SK-N-SH treated with all-trans-retinoic acid at 6 μM for 48 hours (cell line): ENCODE data around the gene SLC44A2.

Source experiments
- ARNTL ChIP-seq: fragments of 450-650 bp; formaldehyde crosslinking; IDR thresholded peaks from 2 replicates; pipeline ENCODE4 v1.5.0; 2020; ENCODE audit warnings: low read depth, mild to moderate bottlenecking, moderate library complexity, borderline replicate concordance
- CREB5 ChIP-seq: fragments of 250-450 bp; sonication (Bioruptor Pico); IDR thresholded peaks from 2 replicates; pipeline ENCODE4 v1.5.1; 2020; ENCODE audit warnings: low read depth, mild to moderate bottlenecking, moderate library complexity
- OSR1 ChIP-seq: fragments of 250-450 bp; sonication (Bioruptor Pico); IDR thresholded peaks from 2 replicates; pipeline ENCODE4 v1.8.0; 2022; ENCODE audit warnings: moderate library complexity, mild to moderate bottlenecking, inconsistent platforms
- SNAI2 ChIP-seq: fragments of 250-450 bp; sonication (Bioruptor Pico); IDR thresholded peaks from 2 replicates; pipeline ENCODE4 v1.5.0; 2020; ENCODE audit warnings: mild to moderate bottlenecking, moderate library complexity
- TSHZ2 ChIP-seq: fragments of 250-450 bp; sonication (Bioruptor Pico); IDR thresholded peaks from 2 replicates; pipeline ENCODE4 v1.5.0; 2020; ENCODE audit warnings: mild to moderate bottlenecking, moderate library complexity
- ZC3H10 ChIP-seq: fragments of 250-450 bp; sonication (Bioruptor Pico); IDR thresholded peaks from 2 replicates; pipeline ENCODE4 v1.5.1; 2021; ENCODE audit warnings: mild to moderate bottlenecking, moderate library complexity
- ZFP3 ChIP-seq: fragments of 250-450 bp; sonication (Bioruptor Pico); IDR thresholded peaks from 2 replicates; pipeline ENCODE4 v1.5.0; 2020; ENCODE audit warnings: mild to moderate bottlenecking, moderate library complexity
- ZFP30 ChIP-seq: fragments of 450-650 bp; formaldehyde crosslinking; IDR thresholded peaks from 2 replicates; pipeline ENCODE4 v1.5.0; 2022; ENCODE audit warnings: mild to moderate bottlenecking, moderate library complexity
- ZNF565 ChIP-seq: fragments of 450-650 bp; formaldehyde crosslinking; conservative IDR thresholded peaks from 2 replicates; pipeline ENCODE4 v1.5.0; 2020; ENCODE audit warnings: low read depth, mild to moderate bottlenecking, moderate library complexity
- TF ChIP-seq, protein P1 (sequence below): fragments of 250-450 bp; sonication (Bioruptor Pico); IDR thresholded peaks from 2 replicates; pipeline ENCODE4 v1.8.0; 2020; ENCODE audit warnings: mild to moderate bottlenecking, moderate library complexity, borderline replicate concordance

- TF ChIP-seq CREB5 (CRISPR knock-in tag) (no peak), OSR1 (CRISPR knock-in tag) (no peak), ZFP30 (CRISPR knock-in tag) (no peak), ZNF565 (CRISPR knock-in tag) (no peak), ZC3H10 (CRISPR knock-in tag) (no peak), SNAI2 (no peak), TSHZ2 (CRISPR knock-in tag) (no peak), ARNTL (no peak), ZFP3 (no peak)
- TF ChIP-seq, protein P1, sequence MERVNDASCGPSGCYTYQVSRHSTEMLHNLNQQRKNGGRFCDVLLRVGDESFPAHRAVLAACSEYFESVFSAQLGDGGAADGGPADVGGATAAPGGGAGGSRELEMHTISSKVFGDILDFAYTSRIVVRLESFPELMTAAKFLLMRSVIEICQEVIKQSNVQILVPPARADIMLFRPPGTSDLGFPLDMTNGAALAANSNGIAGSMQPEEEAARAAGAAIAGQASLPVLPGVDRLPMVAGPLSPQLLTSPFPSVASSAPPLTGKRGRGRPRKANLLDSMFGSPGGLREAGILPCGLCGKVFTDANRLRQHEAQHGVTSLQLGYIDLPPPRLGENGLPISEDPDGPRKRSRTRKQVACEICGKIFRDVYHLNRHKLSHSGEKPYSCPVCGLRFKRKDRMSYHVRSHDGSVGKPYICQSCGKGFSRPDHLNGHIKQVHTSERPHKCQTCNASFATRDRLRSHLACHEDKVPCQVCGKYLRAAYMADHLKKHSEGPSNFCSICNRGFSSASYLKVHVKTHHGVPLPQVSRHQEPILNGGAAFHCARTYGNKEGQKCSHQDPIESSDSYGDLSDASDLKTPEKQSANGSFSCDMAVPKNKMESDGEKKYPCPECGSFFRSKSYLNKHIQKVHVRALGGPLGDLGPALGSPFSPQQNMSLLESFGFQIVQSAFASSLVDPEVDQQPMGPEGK (CRISPR knock-in tag) = no peak
Measured at GRCh38 chr19:10670182-10670581, 44.8 kb downstream of the SLC44A2 start.
